Measurements from ENCODE around the gene BANF1. TPM values are rescaled to one million over a fixed set of nuclear protein-coding genes. Genes with fewer than 3 reads are reported as not detected.

The BANF1 gene
- total and polyA plus RNA-seq, 10 of the 15 experiments (the other 5 are each of a cell fraction or from before 2014, with no cell fraction given) = 99.0 to 574 (median 297) TPM

- no peak for TF ChIP-seq ETV6 (conservative IDR thresholded peaks at IDR 0.05 in 1 of 2, IDR thresholded peaks at IDR 0.05 in 1 of 2; ENCODE audit: borderline replicate concordance in 1 of 2, low read depth in 1 of 2)
- no peak for TF ChIP-seq SREBF1 (IDR thresholded peaks at IDR 0.05; ENCODE audit: low read length)
Observed at GRCh38 chr11:66036334-66036710, 34.0 kb downstream of the BANF1 start (continued).

GRCh38 chr11:66037327-66037726, 35.0 kb downstream of the BANF1 start:
- H3K36me3 ChIP-seq (ENCODE audit: control insufficient read depth in 2 of 2, insufficient read depth in 2 of 2, low read length in 1 of 2) = no peaks in the 10 kb centered on the region
- 74% methylated on average over 3 of the region's 3 CpGs for WGBS (ENCODE audit: insufficient coverage, insufficient replicate concordance, low lambda C conversion rate, missing lambda C conversion rate)
- H3K4me2 ChIP-seq (ENCODE audit: control insufficient read depth, insufficient read depth) = no peak overlapping the region
- H3K9ac ChIP-seq (ENCODE audit: control insufficient read depth, insufficient read depth, low read length) = no peak overlapping the region
- CTCF ChIA-PET = interaction anchor here (1.2 to 3.1 kb wide), 3 partner anchors 8 to 30 kb away, joined by 3 to 25 read pairs (median 8); no protein-coding TSS in a partner anchor
- no peak for ATAC-seq
- FAIRE-seq = no peak
- H2AFZ ChIP-seq (ENCODE audit: control insufficient read depth, low read depth, low read length) = no peak overlapping the region
- POLR2A ChIA-PET = no interaction called here
- H3K79me2 ChIP-seq (ENCODE audit: control insufficient read depth, insufficient read depth, low read length) = no peaks in the 10 kb centered on the region
- H3K4me3 ChIP-seq = no peak overlapping the region
- H4K20me1 ChIP-seq (ENCODE audit: control insufficient read depth, insufficient read depth) = no peaks in the 10 kb centered on the region
- H3K27ac ChIP-seq (ENCODE audit: control insufficient read depth, insufficient read depth) = no peak overlapping the region
- H3K4me1 ChIP-seq (ENCODE audit: control insufficient read depth, insufficient read depth, low read length) = no peaks in the 10 kb centered on the region
- TF ChIP-seq REST (IDR thresholded peaks at IDR 0.05; ENCODE audit: low read depth, low read length) (no peak), IRF3 (IDR thresholded peaks at IDR 0.05) (no peak), USF2 (IDR thresholded peaks at IDR 0.05; ENCODE audit: borderline replicate concordance, low read depth, low read length) (no peak), KAT2A (conservative IDR thresholded peaks at IDR 0.05; ENCODE audit: control insufficient read depth, low read depth, low read length) (no peak), CHD1 (IDR thresholded peaks at IDR 0.05; ENCODE audit: low read depth, low read length) (no peak), NR2F1 (conservative IDR thresholded peaks at IDR 0.05) (no peak), RCOR1 (conservative IDR thresholded peaks at IDR 0.05; ENCODE audit: low read depth, low read length) (no peak), NR2C1 (IDR thresholded peaks at IDR 0.05) (no peak), LARP7 (IDR thresholded peaks at IDR 0.05) (no peak), TARDBP (IDR thresholded peaks at IDR 0.05; ENCODE audit: borderline replicate concordance) (no peak), ZNF24 (IDR thresholded peaks at IDR 0.05) (no peak), HCFC1 (IDR thresholded peaks at IDR 0.05; ENCODE audit: low read length) (no peak), ZSCAN29 (IDR thresholded peaks at IDR 0.05) (no peak), SMAD1 (IDR thresholded peaks at IDR 0.05; ENCODE audit: low read depth, partially characterized antibody) (no peak)
- intact Hi-C loops (cut with micrococcal nuclease; ENCODE audit: unreplicated experiment) (no loop called here), in situ Hi-C loops (cut with MboI) (no loop called here)
- DNase-seq (ENCODE audit: low read depth, low spot score) = no peak
- RAD21 ChIA-PET (ENCODE audit: unreplicated experiment) = no interaction called here
- no TSS peak for BruUV-seq (replicated peaks)
- H3K9me3 ChIP-seq (replicated peaks; ENCODE audit: control insufficient read depth, insufficient read depth, low read length) = no peaks in the 10 kb centered on the region; the same call in 2 of the 3 replicates
- H3K27me3 ChIP-seq (replicated peaks in 1 of 2; ENCODE audit: control insufficient read depth in 2 of 2, insufficient read depth in 2 of 2, low read length in 1 of 2) = no peaks in the 10 kb centered on the region
- SMC1A ChIA-PET (ENCODE audit: uncharacterized antibody, unreplicated experiment) = no interaction called here
